ENCODE results near the gene CCDC17. TPM values are rescaled to one million over a fixed set of nuclear protein-coding genes. Genes with fewer than 3 reads are reported as not detected.
A peak's percentile ranks its signal among the peaks of the same experiment; 100 is the strongest.

The CCDC17 gene
- total RNA-seq, 1 donor from 2014 or later, result 3.6 TPM

DNA sequence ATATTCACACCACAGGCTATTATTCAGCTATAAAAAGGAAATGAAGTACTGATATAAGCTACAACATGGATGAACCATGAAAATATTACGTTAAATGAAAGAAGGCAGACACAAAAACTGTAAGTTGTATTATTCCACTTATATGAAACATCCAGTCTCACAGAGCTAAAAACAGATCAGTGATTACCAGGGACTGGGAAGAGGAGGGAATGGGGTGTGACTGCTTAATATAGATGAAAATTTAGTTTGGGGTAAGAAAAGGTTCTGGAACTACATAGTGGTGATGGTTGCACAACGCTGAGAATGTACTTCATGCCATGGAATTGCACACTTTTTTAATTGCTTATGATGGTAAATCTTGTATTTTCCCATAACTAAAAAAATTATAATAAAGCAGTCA is 43.0 kb upstream of the CCDC17 start:
- no peak overlapping the region for H3K27ac Mint-ChIP-seq
- H3K36me3 Mint-ChIP-seq, result peaks cover 32% of the 10 kb centered on the region
- no peaks in the 10 kb centered on the region for H3K9me3 Mint-ChIP-seq
- H3K27me3 Mint-ChIP-seq, result no peaks in the 10 kb centered on the region
- H3K4me3 Mint-ChIP-seq, result no peak overlapping the region
- H3K4me1 Mint-ChIP-seq (ENCODE audit: unreplicated experiment), result peaks cover 13% of the 10 kb centered on the region
- DNase-seq (ENCODE audit: extremely low spot score, unreplicated experiment), result no peak
- TF ChIP-seq, protein P1, sequence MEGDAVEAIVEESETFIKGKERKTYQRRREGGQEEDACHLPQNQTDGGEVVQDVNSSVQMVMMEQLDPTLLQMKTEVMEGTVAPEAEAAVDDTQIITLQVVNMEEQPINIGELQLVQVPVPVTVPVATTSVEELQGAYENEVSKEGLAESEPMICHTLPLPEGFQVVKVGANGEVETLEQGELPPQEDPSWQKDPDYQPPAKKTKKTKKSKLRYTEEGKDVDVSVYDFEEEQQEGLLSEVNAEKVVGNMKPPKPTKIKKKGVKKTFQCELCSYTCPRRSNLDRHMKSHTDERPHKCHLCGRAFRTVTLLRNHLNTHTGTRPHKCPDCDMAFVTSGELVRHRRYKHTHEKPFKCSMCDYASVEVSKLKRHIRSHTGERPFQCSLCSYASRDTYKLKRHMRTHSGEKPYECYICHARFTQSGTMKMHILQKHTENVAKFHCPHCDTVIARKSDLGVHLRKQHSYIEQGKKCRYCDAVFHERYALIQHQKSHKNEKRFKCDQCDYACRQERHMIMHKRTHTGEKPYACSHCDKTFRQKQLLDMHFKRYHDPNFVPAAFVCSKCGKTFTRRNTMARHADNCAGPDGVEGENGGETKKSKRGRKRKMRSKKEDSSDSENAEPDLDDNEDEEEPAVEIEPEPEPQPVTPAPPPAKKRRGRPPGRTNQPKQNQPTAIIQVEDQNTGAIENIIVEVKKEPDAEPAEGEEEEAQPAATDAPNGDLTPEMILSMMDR (conservative IDR thresholded peaks at IDR 0.05), result no peak

DNA sequence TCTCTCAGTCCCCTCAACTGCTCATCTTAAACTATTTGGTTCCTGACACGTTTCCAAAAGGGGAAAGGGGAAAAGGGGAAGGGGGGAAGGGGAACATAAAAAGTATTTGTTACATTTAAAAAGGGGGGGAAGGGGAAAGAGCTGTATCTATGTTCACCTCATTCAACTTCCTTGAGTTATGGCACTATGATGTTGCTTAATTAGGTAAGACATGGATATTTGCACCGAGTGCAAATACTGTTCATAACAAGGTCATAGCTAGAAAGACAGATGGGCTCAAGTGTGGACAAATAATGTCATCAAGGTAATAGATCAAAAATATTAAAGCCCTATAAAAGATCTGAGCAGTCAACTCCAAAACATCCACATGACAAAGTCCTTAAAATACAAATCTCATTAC is 36.5 kb upstream of the CCDC17 start:
- Mint-ChIP-seq H3K27ac (peak overlapping the region; percentile 29), H3K4me1 (ENCODE audit: unreplicated experiment) (peaks cover 6% of the 10 kb centered on the region), H3K4me3 (no peak overlapping the region), H3K36me3 (peaks cover 22% of the 10 kb centered on the region), H3K27me3 (no peaks in the 10 kb centered on the region), H3K9me3 (no peaks in the 10 kb centered on the region)
- TF ChIP-seq, protein P1 (conservative IDR thresholded peaks at IDR 0.05), result no peak
- no peak for DNase-seq (ENCODE audit: extremely low spot score, unreplicated experiment)

DNA sequence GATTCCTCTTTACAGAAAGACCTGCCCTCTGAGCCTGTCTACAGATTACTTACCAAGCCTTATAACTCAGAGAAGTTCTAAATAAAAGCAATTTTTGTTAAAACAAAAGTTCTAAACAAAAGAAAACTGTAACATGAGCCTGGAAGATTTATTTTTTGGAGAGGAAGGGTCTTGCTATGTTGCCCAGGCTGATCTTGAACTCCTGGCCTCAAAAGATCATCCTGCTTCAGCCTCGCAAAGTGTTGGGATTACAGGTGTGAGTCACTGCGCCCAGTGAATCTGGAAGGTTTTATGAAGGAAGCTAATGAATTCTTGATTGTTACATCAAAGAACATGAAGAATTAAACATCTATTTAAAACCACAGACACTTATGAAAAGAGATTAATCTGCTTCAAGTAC is 35.4 kb upstream of the CCDC17 start:
- Mint-ChIP-seq H3K36me3 (peaks cover 27% of the 10 kb centered on the region), H3K4me3 (no peak overlapping the region), H3K27ac (no peak overlapping the region), H3K27me3 (no peaks in the 10 kb centered on the region), H3K4me1 (ENCODE audit: unreplicated experiment) (peaks cover 6% of the 10 kb centered on the region), H3K9me3 (no peaks in the 10 kb centered on the region)
- TF ChIP-seq, protein P1 (conservative IDR thresholded peaks at IDR 0.05), result no peak
- no peak for DNase-seq (ENCODE audit: extremely low spot score, unreplicated experiment)

DNA sequence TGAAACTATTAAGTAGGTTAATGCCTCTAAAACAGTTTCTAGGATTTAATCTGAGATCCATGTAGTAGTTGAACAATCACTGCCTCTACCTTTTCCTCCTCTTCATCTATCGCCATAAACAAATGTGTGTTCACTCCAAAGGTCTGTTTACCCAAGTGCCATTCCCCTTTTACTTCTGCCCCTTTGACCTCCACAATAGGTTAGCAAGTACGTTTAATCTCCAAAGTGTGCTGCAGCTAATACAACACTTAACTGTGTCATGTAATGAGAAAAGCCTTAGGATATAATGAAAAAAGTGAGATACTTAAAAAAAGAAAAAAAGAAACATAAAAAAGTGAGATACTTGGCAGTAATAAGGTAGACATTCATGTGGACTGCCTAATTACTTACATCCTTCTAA is 34.3 kb upstream of the CCDC17 start:
- Mint-ChIP-seq H3K9me3 (no peaks in the 10 kb centered on the region), H3K4me3 (no peak overlapping the region), H3K27me3 (no peaks in the 10 kb centered on the region), H3K27ac (no peak overlapping the region), H3K4me1 (ENCODE audit: unreplicated experiment) (peaks cover 2% of the 10 kb centered on the region), H3K36me3 (peaks cover 23% of the 10 kb centered on the region)
- TF ChIP-seq, protein P1 (conservative IDR thresholded peaks at IDR 0.05), result no peak
- no peak for DNase-seq (ENCODE audit: extremely low spot score, unreplicated experiment)

DNA sequence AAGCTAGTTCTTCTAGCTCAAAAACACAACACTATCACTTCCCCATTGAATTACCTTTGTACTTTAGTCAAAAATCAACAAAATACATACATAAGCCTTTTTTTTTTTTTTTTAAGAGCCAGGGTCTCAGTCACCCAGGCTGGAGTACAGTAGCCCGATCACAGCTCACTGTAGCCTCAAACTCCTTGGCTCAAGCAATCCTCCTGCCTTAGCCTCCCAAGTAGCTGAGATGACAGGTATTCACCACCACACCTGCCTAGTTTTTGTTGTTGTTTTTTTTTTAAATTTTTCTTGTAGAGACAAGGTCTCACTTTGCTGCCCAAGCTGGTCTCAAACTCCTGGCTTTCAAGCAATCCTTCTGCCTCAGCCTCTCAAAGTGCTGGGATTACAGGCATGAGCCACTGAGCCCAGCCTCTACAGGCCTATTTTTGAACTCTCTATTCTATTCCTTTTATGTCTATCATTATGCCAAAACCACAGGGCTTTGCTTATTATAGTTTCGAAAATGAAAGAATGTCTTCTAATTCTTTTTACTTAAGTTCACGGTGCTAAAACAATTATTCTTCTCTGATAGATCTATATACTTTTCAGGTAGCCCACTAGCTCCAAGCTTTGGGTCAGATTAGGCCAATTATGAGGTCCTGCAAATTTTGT is 32.8 kb upstream of the CCDC17 start:
- TF ChIP-seq, protein P1 (conservative IDR thresholded peaks at IDR 0.05), result no peak
- no peaks in the 10 kb centered on the region for H3K27me3 Mint-ChIP-seq
- DNase-seq (ENCODE audit: extremely low spot score, unreplicated experiment), result no peak
- no peaks in the 10 kb centered on the region for H3K9me3 Mint-ChIP-seq
- H3K4me3 Mint-ChIP-seq, result no peak overlapping the region
- no peak overlapping the region for H3K27ac Mint-ChIP-seq
- peaks cover 30% of the 10 kb centered on the region for H3K36me3 Mint-ChIP-seq
- H3K4me1 Mint-ChIP-seq (ENCODE audit: unreplicated experiment), result no peaks in the 10 kb centered on the region

Data from type B pancreatic cell (in vitro differentiated cells).